GM23338 (cell line): ENCODE data around the gene PGAP6. TPM values are rescaled to one million over a fixed set of nuclear protein-coding genes. Genes with fewer than 3 reads are reported as not detected.

Experiments
- ATAC-seq: fragments of 200-7000 bp; cut with Tn5 transposase; 3 replicates; pipeline ENCODE4 v1.9.1; 2020
- DNase-seq: peaks from one replicate; pipeline ENCODE4 v3.0.0-alpha.2; 2015; ENCODE audit warnings: low spot score
- H2AFZ ChIP-seq: fragments of 200-600 bp; sonication (generic); 2 replicates; pipeline ENCODE4 v1.8.0; 2016; ENCODE audit warnings: antibody characterized with exemption, mild to moderate bottlenecking, moderate library complexity
- H3F3A ChIP-seq: fragments of 200-600 bp; sonication (generic); replicated peaks from 2 replicates; pipeline ENCODE4 v1.8.0; 2017; ENCODE audit warnings: antibody characterized with exemption, mixed run types, low read depth
- H3K27ac ChIP-seq: fragments of 200-600 bp; sonication (generic); 2 replicates; pipeline ENCODE4 v1.6.1; 2016; ENCODE audit warnings: low read depth
- H3K27me3 ChIP-seq: fragments of 200-600 bp; sonication (generic); 2 replicates; pipeline ENCODE4 v1.8.0; 2016; ENCODE audit warnings: mild to moderate bottlenecking, mixed run types, moderate library complexity; ENCODE audit not compliant: insufficient read depth
- H3K36me3 ChIP-seq: fragments of 200-600 bp; sonication (generic); 2 replicates; pipeline ENCODE4 v1.8.0; 2016; ENCODE audit warnings: mild to moderate bottlenecking; ENCODE audit not compliant: insufficient read depth
- H3K4me1 ChIP-seq: fragments of 200-600 bp; sonication (generic); 2 replicates; pipeline ENCODE4 v1.8.0; 2016; ENCODE audit warnings: mild to moderate bottlenecking, moderate library complexity; ENCODE audit not compliant: insufficient read depth
- H3K4me2 ChIP-seq: fragments of 200-600 bp; sonication (generic); 2 replicates; pipeline ENCODE4 v1.7.1; 2017; ENCODE audit warnings: mixed run types
- H3K4me3 ChIP-seq: fragments of 200-600 bp; sonication (generic); 2 replicates; pipeline ENCODE4 v1.6.1; 2016; ENCODE audit warnings: mixed run types
- H3K79me2 ChIP-seq: fragments of 200-600 bp; sonication (generic); replicated peaks from 2 replicates; pipeline ENCODE4 v1.8.0; 2017; ENCODE audit warnings: mild to moderate bottlenecking; ENCODE audit not compliant: insufficient read depth
- H3K9me2 ChIP-seq: fragments of 200-600 bp; sonication (generic); 2 replicates; pipeline ENCODE4 v1.8.0; 2017; ENCODE audit not compliant: insufficient read depth
- H4K20me1 ChIP-seq: fragments of 200-600 bp; sonication (generic); replicated peaks from 2 replicates; pipeline ENCODE4 v1.8.0; 2017; ENCODE audit warnings: mild to moderate bottlenecking; ENCODE audit not compliant: insufficient read depth
- H3K27ac Mint-ChIP-seq: 2 replicates; pipeline ENCODE4 v1.8.0; 2020; ENCODE audit warnings: inconsistent platforms, mild to moderate bottlenecking, moderate library complexity, mixed read lengths
- H3K27me3 Mint-ChIP-seq: 3 replicates; pipeline ENCODE4 v1.8.0; 2022; ENCODE audit warnings: low read depth, mild to moderate bottlenecking, moderate library complexity, mixed read lengths, inconsistent platforms; ENCODE audit not compliant: insufficient read depth, poor library complexity
- H3K36me3 Mint-ChIP-seq: 3 replicates; pipeline ENCODE4 v1.8.0; 2021; ENCODE audit warnings: low read depth, mild to moderate bottlenecking, inconsistent platforms, moderate library complexity, mixed read lengths
- H3K4me1 Mint-ChIP-seq: 3 replicates; pipeline ENCODE4 v1.8.0; 2020; ENCODE audit warnings: mild to moderate bottlenecking, inconsistent platforms, mixed read lengths
- H3K4me3 Mint-ChIP-seq: 3 replicates; pipeline ENCODE4 v1.8.0; 2021; ENCODE audit warnings: moderate library complexity, mild to moderate bottlenecking, inconsistent platforms, mixed read lengths
- H3K9me3 Mint-ChIP-seq: 3 replicates; pipeline ENCODE4 v1.8.0; 2020; ENCODE audit warnings: moderate library complexity, mild to moderate bottlenecking, inconsistent platforms, mixed read lengths
- CTCF ChIP-seq, 2 experiments: fragments of 200-600 bp in 1 of 2; sonication (generic) in 1 of 2; conservative IDR thresholded peaks; 2 replicates each; pipeline versions ENCODE4 v1.5.1 to v1.6.1; 2016 to 2017; ENCODE audit warnings: antibody characterized with exemption in 2 of 2, low read depth in 2 of 2, mild to moderate bottlenecking in 2 of 2, moderate library complexity in 1 of 2
- ETS1 ChIP-seq: IDR thresholded peaks from 2 replicates; pipeline ENCODE4 v1.6.1; 2016; ENCODE audit warnings: antibody characterized with exemption
- EZH2 ChIP-seq: fragments of 200-600 bp; sonication (generic); IDR thresholded peaks from one replicate; pipeline ENCODE4 v1.8.0; 2017; ENCODE audit warnings: antibody characterized with exemption, mild to moderate bottlenecking, low read depth; ENCODE audit not compliant: unreplicated experiment
- EZH2phosphoT487 ChIP-seq: fragments of 200-600 bp; sonication (generic); IDR thresholded peaks from one replicate; pipeline ENCODE4 v1.8.1; 2018; ENCODE audit warnings: antibody characterized with exemption; ENCODE audit not compliant: unreplicated experiment
- JUNB ChIP-seq: IDR thresholded peaks from one replicate; pipeline ENCODE4 v1.6.1; 2016; ENCODE audit warnings: antibody characterized with exemption; ENCODE audit not compliant: unreplicated experiment
- STAT1 ChIP-seq: IDR thresholded peaks from one replicate; pipeline ENCODE4 v1.6.1; 2016; ENCODE audit warnings: antibody characterized with exemption; ENCODE audit not compliant: unreplicated experiment
- ZNF114 ChIP-seq: fragments of 250-450 bp; sonication (Bioruptor Pico); IDR thresholded peaks from 2 replicates; pipeline ENCODE4 v1.5.0; 2020; ENCODE audit warnings: mild to moderate bottlenecking, moderate library complexity
- ZNF331 ChIP-seq: fragments of 250-450 bp; sonication (Bioruptor Pico); IDR thresholded peaks from 2 replicates; pipeline ENCODE4 v1.5.0; 2020; ENCODE audit warnings: low read depth, mild to moderate bottlenecking, moderate library complexity
- ZNF462 ChIP-seq: fragments of 250-450 bp; sonication (Bioruptor Pico); IDR thresholded peaks from 2 replicates; pipeline ENCODE4 v1.5.0; 2020; ENCODE audit warnings: mild to moderate bottlenecking, moderate library complexity
- polyA plus RNA-seq: library from polyadenylated mRNA; unstranded; fragments of >200 nt; fragmentation: Nextera tagmentation; extraction: Ambion mirVana; gene quantifications from 2 replicates; pipeline ENCODE4 v1.2.1, GENCODE V29; 2016
- total RNA-seq: library from RNA; depleted of rRNA; stranded (reverse); fragments of >200 nt; shearing (Covaris generic); gene quantifications from 2 replicates; pipeline ENCODE4 v1.2.3, GENCODE V29; 2014

The PGAP6 gene
- total and polyA plus RNA-seq, 2 experiments from 2014 or later: 25.1 to 112 TPM

- Histone ChIP-seq H3K4me2 (no peak overlapping the region), H3K27ac (no peak overlapping the region), H3K27me3 (no peaks in the 10 kb centered on the region), H3K9me2 (no peaks in the 10 kb centered on the region), H3K4me1 (no peaks in the 10 kb centered on the region), H2AFZ (no peak overlapping the region), H3K79me2 (peaks cover 5% of the 10 kb centered on the region; the same call in 1 of the 2 replicates), H4K20me1 (no peaks in the 10 kb centered on the region), H3F3A (0 out of 2 replicates have a peak, but pooled peaks cover 8% of the 10 kb centered on the region), H3K4me3 (no peak overlapping the region), H3K36me3 (no peaks in the 10 kb centered on the region; the same call in 1 of the 2 replicates)
- H3K4me3 Mint-ChIP-seq: no peak overlapping the region
- H3K27me3 Mint-ChIP-seq: peaks cover 2% of the 10 kb centered on the region
- TF ChIP-seq CTCF (conservative IDR thresholded peaks at IDR 0.05; ENCODE audit: low read depth in 2 of 2) (peak in 1 of 2 experiments; percentile 35; a peak in 2 of 4 replicates), EZH2phosphoT487 (no peak)
- no peak overlapping the region for H3K27ac Mint-ChIP-seq
- H3K4me1 Mint-ChIP-seq: no peaks in the 10 kb centered on the region
- no peaks in the 10 kb centered on the region; the same call in 2 of the 3 replicates for H3K9me3 Mint-ChIP-seq
- DNase-seq (no peak), ATAC-seq (peak; percentile 30)
- no peaks in the 10 kb centered on the region for H3K36me3 Mint-ChIP-seq
Measured at GRCh38 chr16:407253-407652, 25.5 kb upstream of the PGAP6 start.

- Mint-ChIP-seq H3K4me1 (no peaks in the 10 kb centered on the region), H3K27ac (no peak overlapping the region), H3K4me3 (no peak overlapping the region), H3K9me3 (no peaks in the 10 kb centered on the region; the same call in 2 of the 3 replicates), H3K27me3 (peaks cover 5% of the 10 kb centered on the region), H3K36me3 (no peaks in the 10 kb centered on the region)
- Histone ChIP-seq H3K4me1 (peaks cover 3% of the 10 kb centered on the region; the same call in 1 of the 2 replicates), H3K27me3 (no peaks in the 10 kb centered on the region), H4K20me1 (no peaks in the 10 kb centered on the region), H2AFZ (no peak overlapping the region), H3F3A (0 out of 2 replicates have a peak, but pooled peaks cover 10% of the 10 kb centered on the region), H3K4me3 (no peak overlapping the region), H3K36me3 (no peaks in the 10 kb centered on the region; the same call in 1 of the 2 replicates), H3K79me2 (peaks cover 5% of the 10 kb centered on the region; the same call in 1 of the 2 replicates), H3K27ac (0 out of 2 replicates have a peak overlapping the region, but pooled peaks have one; percentile 9), H3K9me2 (no peaks in the 10 kb centered on the region), H3K4me2 (no peak overlapping the region)
- ATAC-seq (no peak), DNase-seq (no peak)
- no peak for TF ChIP-seq EZH2
- no peak for TF ChIP-seq JUNB
- TF ChIP-seq ETS1: no peak
- no peak for TF ChIP-seq STAT1
- TF ChIP-seq ZNF331: no peak
- TF ChIP-seq ZNF462 (CRISPR knock-in tag): no peak
- no peak for TF ChIP-seq ZNF114 (CRISPR knock-in tag)
Measured at GRCh38 chr16:405548-406506, 24.0 kb upstream of the PGAP6 start.
